HuH-7 (cell line): ENCODE results near the gene FHIT.

Source experiments
- DNase-seq: peaks from one replicate; pipeline ENCODE4 v3.0.0; 2011; ENCODE audit warnings: low spot score

FHIT gene

DNA sequence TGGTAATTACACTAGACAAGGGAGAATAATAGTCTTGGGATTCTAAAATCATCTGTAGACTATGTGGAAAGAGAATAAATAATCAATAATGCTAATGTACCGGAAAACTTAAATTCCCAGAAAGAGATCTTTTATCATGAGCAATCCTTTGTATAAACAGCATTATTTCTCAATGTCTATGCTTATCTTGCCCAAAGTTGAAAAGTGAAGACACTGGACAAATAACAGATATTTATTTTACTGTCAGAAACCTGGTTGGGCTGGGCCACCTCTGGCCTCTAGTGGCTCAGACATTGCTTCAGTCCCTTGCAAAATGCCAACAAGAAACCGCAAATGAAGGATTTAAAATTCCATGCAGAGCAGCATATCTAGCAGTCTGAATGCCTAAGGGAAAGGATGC, 409.9 kb downstream of the FHIT start:
- no peak for DNase-seq

DNA sequence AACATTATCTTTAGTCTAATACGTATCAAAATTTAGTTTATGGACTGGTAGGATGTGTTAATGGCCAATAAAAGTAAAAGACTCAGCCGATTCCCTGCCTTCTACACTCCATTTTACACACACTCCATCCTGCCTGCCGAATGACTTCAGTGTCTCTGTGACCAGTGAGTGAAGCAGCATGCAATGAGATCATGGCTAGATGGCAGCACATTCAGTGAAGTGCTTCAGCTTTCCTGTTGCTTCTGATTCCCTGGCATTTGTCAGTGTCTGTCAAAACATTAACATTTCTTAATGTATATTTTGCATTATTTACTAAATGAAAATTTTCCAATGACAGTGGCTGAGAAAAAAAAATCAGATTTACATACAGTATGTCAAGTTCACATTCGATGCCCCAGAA, 412.0 kb downstream of the FHIT start:
- no peak for DNase-seq

DNA sequence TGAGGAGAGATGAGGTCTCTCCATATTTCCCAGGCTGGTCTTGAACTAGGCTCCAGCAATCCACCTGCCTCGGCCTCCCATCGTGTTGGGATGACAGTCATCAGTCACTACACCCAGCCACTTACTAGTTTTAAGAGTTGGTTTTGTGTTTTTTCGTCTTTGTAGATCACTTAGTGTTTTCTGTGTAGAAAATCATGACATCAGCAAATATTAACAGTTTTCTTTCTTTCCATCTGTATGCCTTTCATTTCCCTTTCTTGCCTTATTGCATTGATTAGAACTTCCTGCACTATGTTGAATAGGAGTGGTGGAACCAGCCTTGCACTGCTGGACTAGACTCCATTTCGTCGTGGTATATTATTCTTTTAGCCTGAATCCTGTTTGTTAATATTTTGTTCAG, 415.5 kb downstream of the FHIT start:
- DNase-seq, result no peak

DNA sequence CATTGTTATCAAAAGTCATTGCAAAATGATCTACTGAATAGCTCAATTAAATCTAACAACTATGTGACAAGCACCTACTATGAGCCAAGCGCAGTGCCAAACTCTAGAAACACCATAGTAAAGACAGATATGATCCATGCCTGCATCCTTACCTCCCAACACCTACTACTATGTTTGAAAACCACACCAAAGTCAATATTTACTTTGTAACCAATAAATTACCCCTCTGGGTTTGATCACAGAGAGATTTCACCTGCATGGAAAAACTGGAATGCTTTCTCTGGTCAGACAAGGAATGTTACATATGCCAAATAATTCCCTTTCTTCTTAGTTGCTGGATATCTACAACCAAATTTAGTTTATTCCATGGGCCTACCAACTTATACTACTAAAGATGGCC, 422.2 kb downstream of the FHIT start:
- DNase-seq, result no peak

DNA sequence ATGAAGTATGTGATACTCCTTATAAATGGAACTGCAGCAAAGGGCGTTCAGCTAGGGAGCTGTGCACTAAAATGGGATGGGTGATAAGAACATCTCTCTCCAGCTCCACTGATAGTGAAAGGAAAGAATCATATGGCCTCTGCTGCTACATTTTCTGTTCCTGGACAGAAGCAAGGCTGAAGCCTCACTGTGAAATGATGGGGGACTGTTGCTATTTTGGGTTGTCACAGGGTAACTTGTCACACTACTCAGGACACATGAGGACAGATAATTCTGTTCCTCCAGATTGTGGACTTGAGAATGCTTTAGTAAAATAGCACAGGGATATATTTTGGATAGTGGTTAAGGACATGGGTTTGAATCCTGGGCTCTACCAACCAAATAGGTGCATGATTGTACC, 423.6 kb downstream of the FHIT start:
- DNase-seq, result no peak

DNA sequence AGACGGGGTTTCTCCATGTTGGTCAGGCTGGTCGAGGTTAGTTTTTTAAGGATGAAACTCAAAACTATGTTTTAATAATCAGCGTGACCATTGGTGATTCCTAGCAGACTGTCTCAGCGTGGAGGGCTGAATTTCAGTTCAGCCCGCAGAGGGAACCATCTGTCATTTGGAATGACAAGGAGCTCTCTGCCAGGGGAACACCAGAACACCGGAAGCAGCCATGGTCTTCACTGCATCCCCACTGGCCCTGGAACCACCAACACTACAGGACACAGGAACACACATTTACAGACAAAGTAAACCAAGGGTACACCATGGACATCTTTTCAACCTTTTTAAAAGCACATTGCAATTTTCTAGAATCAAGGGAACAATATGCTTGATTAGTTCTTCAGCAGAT, 424.7 kb downstream of the FHIT start:
- no peak for DNase-seq

DNA sequence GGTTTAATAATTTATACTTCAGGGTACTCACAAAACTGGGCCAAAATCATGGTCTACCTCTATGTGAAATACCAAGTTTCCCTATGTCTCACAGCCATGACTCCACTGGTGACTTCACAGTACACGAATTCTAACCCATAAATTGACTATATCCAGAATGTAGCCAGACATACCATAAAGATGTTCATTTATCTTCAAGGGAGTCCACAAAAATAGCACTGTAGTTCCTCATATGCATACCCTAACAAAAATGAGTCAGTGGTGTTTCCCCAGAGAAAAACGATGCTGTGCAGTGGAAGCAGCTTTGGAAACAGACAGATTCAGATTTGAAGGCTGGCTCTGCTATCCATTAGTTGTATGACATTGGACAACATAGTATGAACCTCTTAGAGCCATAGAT, 438.8 kb downstream of the FHIT start:
- no peak for DNase-seq

DNA sequence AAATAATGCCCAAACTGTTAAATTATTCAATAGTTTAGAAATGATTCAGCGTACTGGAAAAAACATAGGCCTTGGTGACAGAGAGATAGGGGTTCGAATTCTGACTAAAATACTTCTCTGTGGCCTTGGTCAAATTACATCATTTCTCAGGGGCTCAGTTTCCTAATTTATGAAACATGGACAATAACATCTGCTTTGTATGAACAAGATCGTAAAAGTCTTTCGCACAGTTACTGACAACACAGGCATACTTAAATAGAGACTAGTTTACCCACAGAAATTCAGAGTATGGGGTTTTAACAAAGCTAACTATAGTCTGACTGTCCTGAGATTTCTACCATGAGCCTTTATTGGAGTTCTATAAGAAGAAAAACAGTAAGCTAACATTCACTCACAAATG, 440.4 kb downstream of the FHIT start:
- DNase-seq, result no peak

DNA sequence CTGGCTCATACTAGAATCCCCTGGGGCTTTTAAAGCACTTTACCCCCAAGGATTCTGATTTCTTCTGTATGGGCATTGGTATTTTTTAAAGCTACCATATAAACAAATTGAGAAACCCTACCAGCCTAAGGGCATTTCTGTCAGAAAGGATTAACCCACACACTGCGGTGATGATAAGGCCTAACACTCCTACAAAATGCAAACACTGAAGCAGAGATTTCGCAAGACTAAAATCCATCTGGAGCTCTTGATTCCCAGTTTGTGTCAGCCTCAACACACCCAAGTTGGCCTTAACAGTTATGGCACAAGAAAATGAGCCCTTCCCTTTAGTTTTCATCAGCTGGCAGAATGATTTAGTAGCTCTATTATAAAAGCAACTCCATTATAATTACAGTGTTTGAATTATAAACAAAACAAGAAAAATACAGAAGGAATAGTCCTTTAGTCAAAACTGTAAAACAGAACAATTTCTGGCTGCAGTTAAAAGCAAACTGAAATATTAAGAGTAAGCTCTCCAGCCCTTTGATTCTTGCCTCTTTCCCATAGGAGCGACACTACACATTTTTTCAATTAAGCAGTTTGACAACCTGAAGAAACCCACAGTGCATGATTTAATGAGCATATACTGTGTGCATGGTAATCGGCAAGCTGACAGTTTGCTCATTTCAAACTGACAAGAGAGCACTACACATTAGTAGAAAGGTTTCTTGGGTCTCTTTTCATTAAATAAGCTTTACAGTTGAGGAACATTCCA, 441.2 kb downstream of the FHIT start:
- DNase-seq, result peak; percentile 8

DNA sequence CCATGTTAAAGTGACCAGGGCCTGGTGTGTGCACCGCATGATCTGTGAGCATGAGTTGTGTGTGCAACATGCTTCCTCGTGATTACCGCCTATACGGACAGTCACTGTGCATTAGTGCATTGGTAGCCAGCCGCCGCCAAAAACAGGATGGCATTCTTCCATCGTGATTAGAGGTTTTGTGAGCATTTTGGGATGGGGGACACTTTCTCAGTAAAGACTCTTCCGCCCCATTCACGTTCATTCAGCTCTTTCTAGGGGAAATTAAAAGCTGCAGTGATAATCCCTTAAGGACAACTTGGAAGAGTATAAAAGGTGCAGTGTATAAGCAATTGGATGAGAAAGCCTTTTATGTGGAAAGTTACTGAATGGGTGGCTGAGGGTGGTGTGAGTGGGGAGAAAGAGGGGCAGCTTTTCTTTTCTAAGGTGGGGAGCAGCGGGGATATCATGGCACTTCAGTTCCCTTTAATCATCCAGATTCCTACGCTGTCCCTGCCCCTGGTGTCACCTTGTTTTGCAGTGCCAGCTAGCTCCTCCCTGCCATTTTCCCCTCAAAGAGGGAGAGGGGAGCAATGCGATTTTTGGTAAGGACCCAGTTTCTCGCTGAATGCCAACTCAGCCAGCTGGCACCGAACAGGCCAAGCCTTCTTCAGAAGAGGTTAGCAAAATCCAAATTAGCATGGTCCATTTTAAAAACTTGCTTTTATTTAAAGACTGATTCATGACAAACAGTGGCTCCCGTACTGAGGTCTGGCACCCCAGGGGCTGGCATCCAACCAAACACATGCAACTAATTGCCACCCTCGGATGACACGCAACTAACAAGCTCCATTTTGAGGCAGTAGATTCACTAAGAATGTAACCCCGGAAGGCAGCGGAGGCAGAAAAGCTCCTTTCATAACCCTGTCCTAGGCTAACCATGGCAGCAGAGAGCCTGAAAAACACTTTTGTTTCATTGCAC, 447.8 kb downstream of the FHIT start:
- DNase-seq, result no peak

DNA sequence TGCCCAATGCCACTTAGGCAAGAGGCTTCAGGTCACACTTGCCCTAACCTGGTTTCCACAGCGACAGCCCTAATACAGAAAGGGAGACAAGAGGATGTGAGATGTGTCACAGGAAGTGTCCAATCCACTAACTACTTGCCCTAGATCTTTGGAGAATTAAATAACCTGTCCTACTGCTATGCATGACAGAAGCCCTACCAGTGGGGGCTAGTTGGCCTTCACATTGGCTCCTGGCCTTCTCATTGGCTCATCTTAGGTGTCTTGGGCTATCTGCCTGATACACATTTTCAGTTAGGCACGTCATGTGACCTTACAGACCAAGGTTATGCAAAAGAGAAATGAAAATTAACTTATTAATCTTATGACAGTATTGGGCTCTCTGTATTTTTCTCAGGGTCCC, 449.9 kb downstream of the FHIT start:
- DNase-seq, result no peak

DNA sequence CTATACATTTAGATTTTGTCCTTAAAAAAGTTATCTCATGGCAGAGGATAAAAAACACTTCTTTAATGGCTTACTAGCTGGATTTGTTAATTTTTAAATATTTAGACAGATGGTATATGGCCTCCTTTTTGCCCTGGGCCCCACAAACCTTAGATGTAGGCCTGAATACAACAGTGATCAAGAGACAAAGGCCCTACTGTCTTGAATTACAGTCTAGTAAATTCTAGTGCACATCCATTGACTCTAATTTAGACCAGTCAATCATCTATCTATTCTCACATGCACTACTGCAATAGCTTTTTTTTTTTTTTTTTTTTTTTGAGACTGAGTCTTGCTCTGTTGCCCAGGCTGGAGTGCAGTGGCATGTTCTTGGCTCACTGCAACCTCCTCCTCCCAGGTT, 452.8 kb downstream of the FHIT start:
- DNase-seq, result no peak

DNA sequence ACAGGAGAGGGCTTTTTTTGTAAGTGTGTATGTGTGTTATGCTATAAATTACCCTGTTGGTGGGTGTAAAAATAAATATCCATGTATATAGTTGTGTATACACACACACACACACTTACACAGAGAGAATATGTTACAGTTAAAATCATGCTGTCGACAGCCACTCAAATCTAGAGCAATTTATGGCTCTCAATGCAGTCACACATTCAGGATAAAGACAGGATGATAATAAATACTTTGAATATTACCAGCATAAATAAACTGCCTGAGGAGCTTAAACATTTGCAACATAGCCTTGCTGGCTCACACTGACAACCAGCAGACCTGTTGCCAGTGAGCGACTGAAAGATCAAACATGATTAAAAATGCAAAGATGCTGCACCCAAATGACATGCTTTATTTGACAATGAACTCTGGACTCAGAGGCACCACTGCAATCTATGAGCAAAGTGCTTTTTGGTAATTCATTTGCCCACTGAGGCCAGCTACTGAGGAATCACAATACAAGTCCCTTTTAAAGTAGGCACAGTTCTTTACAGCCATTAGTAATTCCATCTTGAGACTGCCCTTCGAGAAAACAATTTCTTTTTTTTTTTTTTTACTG, 458.9 kb downstream of the FHIT start:
- DNase-seq, result no peak

DNA sequence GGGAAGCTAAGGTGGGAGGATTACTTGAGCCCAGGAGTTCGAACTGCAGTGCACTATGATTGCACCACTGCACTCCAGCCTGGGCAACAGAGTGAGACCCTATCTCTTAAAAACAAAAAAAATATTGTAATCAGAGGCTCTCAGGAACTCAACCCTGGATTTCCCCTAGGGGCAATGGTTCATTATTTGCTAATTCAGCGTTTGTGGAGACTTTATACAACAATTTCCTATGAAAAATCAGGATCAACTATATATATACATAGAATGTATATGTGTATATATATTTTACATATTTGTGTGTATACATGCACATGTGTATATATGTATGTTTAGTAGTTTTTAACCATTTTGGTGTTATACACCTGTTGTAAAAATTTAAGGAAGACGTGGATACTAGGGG, 463.1 kb downstream of the FHIT start:
- no peak for DNase-seq

DNA sequence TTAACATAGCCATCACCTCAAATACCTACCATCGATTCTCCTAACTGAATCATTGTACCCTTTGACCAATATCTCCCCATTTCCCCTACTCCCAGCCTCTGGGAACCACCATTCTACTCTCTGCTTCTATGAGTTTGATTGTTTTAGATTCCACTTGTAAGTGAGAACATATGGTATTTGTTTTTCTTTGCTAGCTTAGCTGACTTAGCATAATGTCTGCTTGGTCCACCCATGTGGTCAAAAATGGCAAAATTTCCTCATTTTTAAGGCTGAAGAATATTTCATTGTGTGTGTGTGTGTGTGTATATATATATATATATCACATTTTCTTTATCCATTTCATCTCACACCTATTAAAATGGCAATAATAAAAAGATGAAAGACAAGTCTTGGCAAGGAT, 469.3 kb downstream of the FHIT start:
- DNase-seq, result no peak

DNA sequence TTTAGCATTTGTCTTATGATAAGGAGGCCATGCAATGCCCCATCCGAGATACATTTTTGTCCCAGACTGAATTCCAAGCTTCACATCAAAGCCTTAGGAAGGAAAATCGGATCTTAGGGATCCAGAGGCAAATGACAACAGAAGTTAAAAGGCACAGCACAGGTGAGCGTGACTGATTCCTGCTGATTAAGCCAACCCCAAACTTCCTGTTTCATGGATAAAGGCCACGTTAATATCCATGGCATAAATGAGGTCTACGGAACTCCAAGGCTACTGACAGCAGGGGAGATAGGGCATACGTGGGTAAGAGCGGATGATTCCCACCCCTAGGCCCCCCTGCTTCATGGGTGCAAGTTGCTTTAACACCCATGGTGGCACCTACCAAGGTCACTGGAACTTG, 471.6 kb downstream of the FHIT start:
- no peak for DNase-seq

DNA sequence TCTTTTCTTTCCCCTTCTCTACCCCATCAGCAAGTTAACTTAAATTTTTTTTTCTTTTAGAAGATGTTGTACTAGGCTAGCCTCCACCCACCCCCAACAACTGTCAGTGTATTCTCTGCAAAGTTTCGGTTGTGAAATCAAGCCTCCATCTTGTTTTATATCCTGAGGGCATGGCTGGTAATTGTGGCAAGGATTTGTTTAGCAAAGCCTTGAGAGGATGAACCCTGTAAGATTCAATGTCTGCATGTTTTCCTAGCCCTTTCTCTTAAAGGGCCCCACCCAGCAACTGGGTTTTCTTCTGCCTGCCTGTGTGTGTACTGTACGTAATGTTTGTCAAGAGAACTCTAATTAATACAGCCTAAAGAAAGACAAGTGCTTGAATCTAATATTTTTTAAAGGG, 475.3 kb downstream of the FHIT start:
- no peak for DNase-seq

DNA sequence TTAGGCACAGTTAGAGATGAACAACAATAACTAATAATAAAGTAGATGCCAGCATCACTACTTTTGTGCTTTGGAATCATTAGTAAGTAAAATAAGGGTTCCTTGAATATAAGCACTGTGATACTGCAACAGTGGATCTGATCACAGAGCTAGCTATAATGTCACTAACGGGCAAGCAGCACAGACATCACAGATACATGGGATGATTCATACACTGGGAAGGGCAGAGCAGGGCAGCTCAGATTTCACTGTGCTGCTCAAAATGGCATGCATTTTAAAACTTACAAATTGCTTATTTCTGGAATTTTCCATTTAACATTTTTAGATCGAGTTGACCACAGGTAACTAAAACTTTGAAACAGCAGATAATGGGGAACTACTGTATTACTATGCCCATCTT, 476.6 kb downstream of the FHIT start:
- no peak for DNase-seq

DNA sequence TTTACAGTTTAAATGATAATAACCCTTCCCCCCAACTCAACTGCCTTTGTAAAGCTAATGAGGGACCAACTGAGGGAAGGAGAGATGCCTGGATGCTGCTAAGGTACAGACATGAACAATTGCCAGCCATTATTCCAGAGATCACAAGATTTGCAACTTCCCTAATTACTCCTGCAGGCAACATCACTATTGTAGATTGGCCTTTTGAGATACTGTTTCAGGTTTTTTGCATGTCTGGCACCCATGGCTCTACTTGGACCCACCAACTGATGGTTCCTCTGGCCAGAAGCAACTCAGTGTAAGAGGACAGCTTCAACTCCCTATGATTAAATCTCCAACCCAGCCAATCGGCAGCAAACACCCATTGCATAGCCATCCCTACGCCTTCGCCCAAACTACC, 478.7 kb downstream of the FHIT start:
- DNase-seq, result no peak

DNA sequence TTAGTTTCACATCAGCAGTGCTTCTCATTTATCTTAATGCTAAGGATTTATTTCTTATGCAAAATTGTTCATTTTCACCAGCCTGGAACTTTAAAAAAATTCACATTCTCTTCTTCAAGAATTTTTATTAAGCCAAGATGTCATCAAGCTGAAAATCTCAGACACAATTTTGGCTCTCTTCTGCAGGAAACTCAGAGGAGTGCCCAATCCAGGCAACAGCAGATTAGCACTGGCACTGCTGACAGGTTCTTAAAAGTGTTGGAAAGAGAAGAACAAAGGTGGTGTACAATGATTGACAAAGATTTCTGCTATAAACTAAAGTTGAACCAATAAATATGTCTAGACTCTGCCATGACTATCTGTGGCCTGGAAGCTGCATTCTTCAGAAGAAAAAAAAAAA, 479.5 kb downstream of the FHIT start:
- DNase-seq, result no peak

DNA sequence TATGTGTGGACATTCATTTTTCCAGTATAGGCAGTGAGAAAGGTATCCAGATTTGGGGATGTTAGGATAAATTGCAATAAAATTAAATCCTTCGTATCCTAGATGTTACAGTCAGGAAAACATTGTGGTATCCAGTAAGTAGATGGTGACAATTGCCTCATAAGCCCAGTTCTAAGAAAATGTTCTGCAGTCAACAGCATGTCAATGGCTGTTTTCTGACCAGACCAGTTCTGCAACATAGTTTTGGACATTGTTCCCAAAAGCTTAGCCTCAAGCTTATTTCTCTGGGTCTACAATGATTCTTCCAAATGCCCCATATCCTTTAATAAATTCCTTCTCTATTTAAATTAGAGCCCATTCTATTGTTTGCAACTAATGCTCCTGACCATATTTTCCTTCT, 480.7 kb downstream of the FHIT start:
- DNase-seq, result no peak

DNA sequence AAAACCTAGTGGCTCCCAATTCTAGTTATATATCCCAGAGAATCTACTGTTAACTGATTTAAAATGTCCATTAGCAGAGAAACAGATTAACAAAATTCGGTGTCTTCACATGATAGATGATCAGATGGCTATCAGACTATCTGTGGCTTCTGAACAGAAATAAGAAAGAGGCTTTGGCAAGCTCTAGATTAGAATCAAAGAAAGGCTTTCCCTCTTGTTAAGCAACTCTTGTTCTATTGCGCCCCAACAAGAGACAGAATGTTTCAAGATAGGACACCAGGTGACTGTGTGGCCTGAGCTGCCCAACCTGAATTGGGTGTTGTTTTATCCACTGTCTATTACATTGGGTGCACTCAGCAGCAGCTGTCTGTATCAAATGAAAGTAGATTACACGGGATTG, 483.7 kb downstream of the FHIT start:
- DNase-seq, result no peak

DNA sequence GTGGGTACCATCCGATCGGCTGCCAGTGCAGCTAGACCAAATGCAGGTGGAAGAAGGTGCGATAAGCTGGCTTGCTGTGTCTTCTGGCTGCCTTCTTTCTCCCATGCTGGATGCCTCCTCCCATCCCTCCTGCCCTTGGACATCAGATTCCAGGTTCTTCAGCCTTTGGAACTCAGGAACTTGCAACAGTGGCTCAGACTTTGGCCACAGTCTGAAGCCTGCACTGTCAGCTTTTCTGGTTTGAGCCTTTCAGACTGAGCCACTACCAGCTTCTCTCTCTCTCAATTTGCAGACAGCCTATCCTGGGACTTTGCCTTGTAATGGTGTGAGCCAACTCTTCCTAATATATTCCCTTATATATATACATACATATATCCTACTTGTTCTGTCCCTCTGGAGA, 485.5 kb downstream of the FHIT start:
- no peak for DNase-seq
